ENCODE measurements around the gene SCD5.
"Not testable (repeated sequence)": the region's sequence is repeated elsewhere in the genome, so short reads cannot be mapped to it uniquely, and the experiment has no call there.

The SCD5 gene

GRCh38 chr4:82798168-82799005, at the start of gene SCD5:
TSS of gene SCD5 (minus strand) at chr4:82798796. CDS start at chr4:82798537, 259 bp downstream.
- peak within 1 kb of the TSS; percentile 36 for H3K4me3 ChIP-seq (ENCODE audit: low read depth, low read length)

DNA sequence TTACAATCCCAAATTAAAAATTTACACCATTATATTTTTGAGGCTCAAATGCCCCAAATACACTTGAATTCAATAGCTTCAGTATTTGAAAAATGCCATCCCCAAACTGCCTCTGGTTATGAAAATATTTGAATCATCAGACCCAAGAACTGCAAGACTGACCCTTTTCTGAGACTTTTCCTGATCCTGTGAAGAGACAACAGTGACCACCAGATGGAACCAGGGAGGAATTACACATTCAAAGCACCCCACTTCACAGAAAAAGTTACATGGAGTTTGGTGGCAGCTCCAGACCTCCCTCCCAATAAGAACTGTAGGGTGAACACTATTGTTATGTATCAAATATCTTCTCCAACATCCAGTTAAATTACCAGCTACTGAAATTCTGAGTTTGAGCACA, 44.0 kb upstream of the SCD5 start:
- no peak overlapping the region for H3K4me3 ChIP-seq (ENCODE audit: low read depth, low read length)

- no peak overlapping the region for H3K4me3 ChIP-seq (ENCODE audit: low read depth, low read length)
Observed at GRCh38 chr4:82839624-82840023, 41.0 kb upstream of the SCD5 start.

DNA sequence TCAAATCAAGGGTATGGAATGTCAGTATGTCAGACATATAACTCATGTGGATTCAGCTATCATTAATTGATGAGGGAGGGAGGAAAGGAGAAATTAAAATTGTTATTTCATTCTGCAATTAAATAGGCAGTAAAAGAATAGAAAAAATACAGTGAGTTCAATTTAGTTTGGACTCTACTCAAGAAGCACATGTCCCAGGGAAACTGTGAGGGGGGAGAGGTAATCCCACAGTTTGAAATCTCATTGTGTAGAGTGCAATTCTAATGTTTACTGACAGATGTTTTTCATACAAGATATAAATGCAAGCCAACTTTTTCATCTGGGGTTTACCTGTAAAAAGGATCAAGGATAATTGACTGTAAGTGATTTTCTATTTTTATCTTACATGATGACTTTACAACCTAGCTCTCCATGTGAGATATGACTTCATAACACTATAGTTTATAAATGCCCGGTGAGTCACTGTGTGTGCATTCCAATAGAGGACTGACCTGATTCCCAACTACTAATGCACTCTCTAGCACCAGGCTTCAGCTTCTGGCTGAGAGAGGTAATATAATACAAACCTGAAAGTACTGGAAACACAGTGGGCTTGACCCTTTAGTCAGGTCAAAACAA, 35.2 kb upstream of the SCD5 start:
- H3K4me3 ChIP-seq (ENCODE audit: low read depth, low read length), result no peak overlapping the region

- H3K4me3 ChIP-seq (ENCODE audit: low read depth, low read length), result not testable (repeated sequence)
Observed at GRCh38 chr4:82833060-82833459, 34.5 kb upstream of the SCD5 start.

- H3K4me3 ChIP-seq (ENCODE audit: low read depth, low read length), result no peak overlapping the region
Observed at GRCh38 chr4:82825425-82825824, 26.8 kb upstream of the SCD5 start.

- no peak overlapping the region for H3K4me3 ChIP-seq (ENCODE audit: low read depth, low read length)
Observed at GRCh38 chr4:82823062-82823461, 24.5 kb upstream of the SCD5 start.

GRCh38 chr4:82820689-82821088, 22.1 kb upstream of the SCD5 start:
- H3K4me3 ChIP-seq (ENCODE audit: low read depth, low read length), result no peak overlapping the region

DNA sequence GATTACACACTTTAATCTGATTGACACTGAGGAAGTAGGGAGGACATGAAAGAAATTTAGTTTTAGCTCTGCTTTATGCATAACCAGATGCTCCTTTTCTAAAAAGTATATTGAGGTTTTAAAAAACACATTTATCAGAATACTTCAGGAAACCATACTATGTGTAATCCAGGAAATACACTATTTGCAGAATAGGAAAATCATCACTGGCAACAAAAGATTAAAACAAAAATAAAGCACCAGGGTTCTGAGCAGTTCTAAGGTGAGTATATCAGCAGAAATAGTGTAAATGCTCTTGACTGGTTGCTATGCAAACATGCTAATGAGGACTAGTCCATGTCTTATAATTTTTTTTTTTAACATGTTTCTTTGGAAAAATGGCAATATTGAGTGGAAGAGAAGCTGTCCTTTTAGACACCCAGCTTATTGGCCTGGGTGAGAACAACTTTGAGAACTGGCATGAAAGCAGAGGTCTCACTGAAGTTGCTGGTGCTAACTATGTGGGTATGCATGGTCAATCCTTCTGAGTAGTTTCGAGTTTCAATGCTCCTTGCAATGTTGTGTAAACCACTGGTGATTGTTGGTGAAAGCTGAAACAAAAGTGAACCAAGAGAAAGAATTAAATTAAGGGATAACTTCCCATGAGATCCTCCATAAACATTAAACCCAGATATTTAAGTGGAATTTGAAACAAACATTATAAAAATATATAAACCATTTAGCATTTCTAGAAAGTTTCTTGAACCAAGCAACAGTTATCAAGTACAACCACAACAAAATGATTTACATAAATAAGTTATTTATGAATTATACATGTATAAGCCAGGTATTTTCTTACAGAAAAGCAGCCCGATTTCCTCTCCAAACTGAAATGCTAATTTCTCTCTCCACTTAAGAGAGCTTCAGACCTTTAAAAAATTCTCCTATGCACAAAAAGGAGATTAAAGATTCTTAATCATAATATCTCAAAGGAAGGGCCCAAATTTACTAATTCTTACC, 20.4 kb upstream of the SCD5 start:
- no peak overlapping the region for H3K4me3 ChIP-seq (ENCODE audit: low read depth, low read length)

DNA sequence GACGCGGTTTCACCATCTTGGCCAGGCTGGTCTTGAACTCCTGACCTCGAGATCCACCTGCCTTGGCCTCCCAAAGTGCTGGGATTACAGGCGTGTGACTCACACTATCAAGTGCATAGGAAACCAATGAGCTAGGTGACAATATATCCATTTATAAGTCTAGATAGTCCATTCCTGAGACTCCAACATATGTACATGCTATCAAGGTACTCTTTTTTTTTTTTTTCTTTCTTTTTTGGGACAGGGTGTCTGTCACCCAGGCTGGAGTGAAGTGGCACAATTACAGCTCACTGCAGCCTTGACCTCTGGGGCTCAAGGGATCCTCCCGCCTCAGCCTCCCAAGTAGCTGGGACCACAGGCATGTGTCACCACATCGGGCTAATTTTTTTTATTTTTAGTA, 18.3 kb upstream of the SCD5 start:
- H3K4me3 ChIP-seq (ENCODE audit: low read depth, low read length), result not testable (repeated sequence)

- H3K4me3 ChIP-seq (ENCODE audit: low read depth, low read length), result no peak overlapping the region
Observed at GRCh38 chr4:82814034-82814433, 15.4 kb upstream of the SCD5 start.

GRCh38 chr4:82811838-82812341, 13.3 kb upstream of the SCD5 start:
- H3K4me3 ChIP-seq (ENCODE audit: low read depth, low read length), result no peak overlapping the region

- H3K4me3 ChIP-seq (ENCODE audit: low read depth, low read length), result no peak overlapping the region
Observed at GRCh38 chr4:82811392-82811791, 12.8 kb upstream of the SCD5 start.

GRCh38 chr4:82810176-82810575, 11.6 kb upstream of the SCD5 start:
- no peak overlapping the region for H3K4me3 ChIP-seq (ENCODE audit: low read depth, low read length)

DNA sequence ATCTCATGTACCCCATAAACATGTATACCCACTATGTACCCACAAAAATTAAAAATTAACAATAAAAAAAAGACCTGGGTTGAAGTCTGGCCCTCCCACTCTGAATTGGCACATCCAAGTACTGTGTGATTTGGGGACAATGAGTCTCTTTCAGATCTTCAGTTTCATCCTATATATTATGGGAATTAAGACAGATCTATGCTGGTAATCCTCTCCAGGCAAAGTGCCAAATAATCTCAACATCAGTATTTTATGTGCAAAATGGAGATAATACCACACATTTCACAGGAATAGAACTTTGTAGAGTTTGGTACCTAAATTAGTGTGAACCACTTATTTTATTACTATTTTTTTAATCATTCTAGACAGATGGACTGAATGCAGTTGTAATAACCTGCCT, 11.0 kb upstream of the SCD5 start:
- no peak overlapping the region for H3K4me3 ChIP-seq (ENCODE audit: low read depth, low read length)

- H3K4me3 ChIP-seq (ENCODE audit: low read depth, low read length), result no peak overlapping the region
Observed at GRCh38 chr4:82803746-82804145, 5.2 kb upstream of the SCD5 start.

GRCh38 chr4:82802911-82803310, 4.3 kb upstream of the SCD5 start:
- H3K4me3 ChIP-seq (ENCODE audit: low read depth, low read length), result no peak overlapping the region

GRCh38 chr4:82801910-82802521, 3.4 kb upstream of the SCD5 start:
- H3K4me3 ChIP-seq (ENCODE audit: low read depth, low read length), result no peak overlapping the region

DNA sequence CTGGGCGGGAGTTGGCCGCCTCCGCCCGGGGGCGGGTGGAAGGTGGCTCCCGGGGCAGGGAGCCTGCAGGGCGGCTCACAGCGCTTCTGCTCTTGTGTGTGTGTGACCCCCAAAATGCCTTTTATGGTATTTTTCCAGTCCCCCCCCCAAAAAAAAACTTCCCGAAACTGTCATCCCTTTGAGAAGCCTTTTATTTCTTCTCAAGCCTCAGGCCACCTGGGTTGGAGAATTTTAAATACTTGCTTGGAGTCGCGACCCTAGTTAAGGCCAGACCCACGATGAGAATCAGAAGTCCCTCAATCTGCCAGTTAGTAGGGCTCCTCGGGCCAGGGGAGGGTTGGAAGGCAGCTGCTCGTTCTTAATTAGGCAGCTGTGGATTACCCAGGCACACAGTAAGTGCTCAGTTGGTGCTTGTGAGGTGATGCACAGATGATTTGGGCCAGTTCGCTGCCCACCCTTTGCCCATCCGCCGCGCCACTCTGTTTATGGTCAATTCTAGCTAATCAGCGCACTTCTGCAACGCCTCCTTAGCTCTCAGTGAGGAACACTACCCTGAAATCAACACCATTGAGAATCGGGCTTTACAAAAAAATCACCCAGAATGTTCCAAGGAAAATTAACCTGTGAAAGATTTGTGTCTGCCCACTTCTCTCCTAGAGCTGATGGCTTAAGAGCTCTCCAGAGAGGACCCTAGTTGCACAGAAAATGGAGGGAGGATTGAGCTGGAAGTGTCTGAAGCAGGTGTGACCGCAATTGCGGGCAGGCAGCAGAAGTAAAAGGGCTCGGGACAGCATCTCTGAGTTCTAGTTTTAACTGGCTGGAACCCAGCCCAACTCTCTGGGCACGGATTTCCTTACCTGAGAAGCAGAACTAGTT, 648 bp upstream of the SCD5 start:
- H3K4me3 ChIP-seq (ENCODE audit: low read depth, low read length), result peak overlapping the region; percentile 21

Data from iPS-11a (cell line).